ENCODE results near the gene NKX1-1.
"Not testable (repeated sequence)": the region's sequence is repeated elsewhere in the genome, so short reads cannot be mapped to it uniquely, and the experiment has no call there.

NKX1-1 gene

DNA sequence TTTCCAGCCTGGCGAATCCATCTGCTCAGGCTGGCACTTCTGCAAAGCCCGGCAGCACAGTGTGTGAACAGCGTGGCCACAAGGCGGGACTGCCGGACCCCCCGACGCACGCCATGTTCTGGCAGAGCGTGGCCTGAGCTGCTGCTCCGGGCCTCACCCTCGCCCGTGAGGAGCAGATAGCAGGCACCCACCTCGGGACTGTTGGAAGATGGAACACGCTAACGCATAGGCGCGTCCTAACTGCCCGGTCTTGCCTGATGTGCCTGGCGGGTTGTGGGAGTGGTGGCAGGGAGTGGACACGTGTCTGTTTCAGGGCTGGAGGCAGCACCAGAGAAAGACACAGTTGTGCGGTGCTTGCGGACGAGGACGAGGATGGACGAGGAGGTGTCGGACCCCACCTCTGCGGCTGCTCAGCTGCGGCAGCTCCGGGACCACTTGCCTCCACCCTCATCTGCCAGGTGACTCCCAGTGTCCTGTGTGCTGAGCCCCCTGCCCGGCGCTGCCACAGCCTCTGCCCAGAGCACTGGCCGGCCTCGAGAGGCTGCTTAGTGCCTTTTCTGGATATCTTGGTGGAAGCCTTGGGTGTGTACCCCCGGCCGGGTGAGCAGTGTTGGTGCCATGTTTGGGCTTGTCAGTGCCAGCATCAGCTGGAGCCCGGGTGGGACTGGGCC lies 31.1 kb downstream of the NKX1-1 start:
- H3K79me2 ChIP-seq (ENCODE audit: insufficient read depth, low read length): no peaks in the 10 kb centered on the region
- no peak overlapping the region for H2AFZ ChIP-seq (ENCODE audit: low read depth, low read length)
- ATAC-seq (ENCODE audit: insufficient read depth, low read depth) (no peak), DNase-seq (no peak)
- TF ChIP-seq, protein P1, sequence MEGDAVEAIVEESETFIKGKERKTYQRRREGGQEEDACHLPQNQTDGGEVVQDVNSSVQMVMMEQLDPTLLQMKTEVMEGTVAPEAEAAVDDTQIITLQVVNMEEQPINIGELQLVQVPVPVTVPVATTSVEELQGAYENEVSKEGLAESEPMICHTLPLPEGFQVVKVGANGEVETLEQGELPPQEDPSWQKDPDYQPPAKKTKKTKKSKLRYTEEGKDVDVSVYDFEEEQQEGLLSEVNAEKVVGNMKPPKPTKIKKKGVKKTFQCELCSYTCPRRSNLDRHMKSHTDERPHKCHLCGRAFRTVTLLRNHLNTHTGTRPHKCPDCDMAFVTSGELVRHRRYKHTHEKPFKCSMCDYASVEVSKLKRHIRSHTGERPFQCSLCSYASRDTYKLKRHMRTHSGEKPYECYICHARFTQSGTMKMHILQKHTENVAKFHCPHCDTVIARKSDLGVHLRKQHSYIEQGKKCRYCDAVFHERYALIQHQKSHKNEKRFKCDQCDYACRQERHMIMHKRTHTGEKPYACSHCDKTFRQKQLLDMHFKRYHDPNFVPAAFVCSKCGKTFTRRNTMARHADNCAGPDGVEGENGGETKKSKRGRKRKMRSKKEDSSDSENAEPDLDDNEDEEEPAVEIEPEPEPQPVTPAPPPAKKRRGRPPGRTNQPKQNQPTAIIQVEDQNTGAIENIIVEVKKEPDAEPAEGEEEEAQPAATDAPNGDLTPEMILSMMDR (IDR thresholded peaks at IDR 0.05; ENCODE audit: borderline replicate concordance, extremely low read depth, low read length, poor library complexity, severe bottlenecking): no peak
- no peak for TF ChIP-seq EZH2 (IDR thresholded peaks at IDR 0.05; ENCODE audit: borderline replicate concordance, low read depth, low read length, severe bottlenecking)
- H3K4me2 ChIP-seq (ENCODE audit: insufficient read depth, low read length): no peak overlapping the region
- no peak overlapping the region for H3K9ac ChIP-seq (ENCODE audit: low read depth, low read length)
- no peaks in the 10 kb centered on the region for H3K4me1 ChIP-seq (ENCODE audit: insufficient read depth, low read length)
- H3K9me3 ChIP-seq (ENCODE audit: insufficient read depth, low read length, severe bottlenecking): no peaks in the 10 kb centered on the region
- no peak overlapping the region for H3K27ac ChIP-seq (ENCODE audit: low read length)
- H3K27me3 ChIP-seq (ENCODE audit: insufficient read depth, low read length, poor library complexity): no peaks in the 10 kb centered on the region
- no peak overlapping the region for H3K4me3 ChIP-seq (ENCODE audit: low read depth in 1 of 2, low read length in 2 of 2)
- peaks cover 5% of the 10 kb centered on the region; the same call in 1 of the 2 replicates for H4K20me1 ChIP-seq (ENCODE audit: insufficient read depth, low read length)
- peaks cover 17% of the 10 kb centered on the region for H3K36me3 ChIP-seq (ENCODE audit: insufficient read depth, low read length)

DNA sequence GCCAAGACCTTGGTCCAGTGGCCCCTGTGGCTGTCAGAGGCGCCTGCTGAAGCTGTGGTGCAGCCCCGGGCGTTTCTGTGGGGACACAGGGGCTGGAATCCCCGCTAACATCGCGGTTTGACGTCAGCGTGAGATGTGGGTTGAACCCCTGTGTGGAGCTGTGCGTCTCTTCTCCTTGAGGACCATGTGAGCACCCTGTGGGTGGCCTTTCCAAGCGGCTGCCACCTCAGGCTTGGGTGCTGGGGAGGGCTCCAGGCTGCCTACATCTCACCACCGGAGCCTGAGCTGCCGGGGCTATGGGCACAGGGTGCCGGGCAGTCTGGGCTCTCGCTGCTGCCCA lies 31.6 kb downstream of the NKX1-1 start:
- H4K20me1 ChIP-seq (ENCODE audit: insufficient read depth, low read length): peaks cover 5% of the 10 kb centered on the region; the same call in 1 of the 2 replicates
- H2AFZ ChIP-seq (ENCODE audit: low read depth, low read length): no peak overlapping the region
- H3K36me3 ChIP-seq (ENCODE audit: insufficient read depth, low read length): peaks cover 17% of the 10 kb centered on the region
- no peaks in the 10 kb centered on the region for H3K4me1 ChIP-seq (ENCODE audit: insufficient read depth, low read length)
- no peaks in the 10 kb centered on the region for H3K79me2 ChIP-seq (ENCODE audit: insufficient read depth, low read length)
- H3K9me3 ChIP-seq (ENCODE audit: insufficient read depth, low read length, severe bottlenecking): no peaks in the 10 kb centered on the region
- no peak overlapping the region for H3K4me2 ChIP-seq (ENCODE audit: insufficient read depth, low read length)
- TF ChIP-seq, protein P1 (IDR thresholded peaks at IDR 0.05; ENCODE audit: borderline replicate concordance, extremely low read depth, low read length, poor library complexity, severe bottlenecking): no peak
- TF ChIP-seq EZH2 (IDR thresholded peaks at IDR 0.05; ENCODE audit: borderline replicate concordance, low read depth, low read length, severe bottlenecking): no peak
- ATAC-seq (ENCODE audit: insufficient read depth, low read depth): no peak
- no peak for DNase-seq
- no peak overlapping the region for H3K4me3 ChIP-seq (ENCODE audit: low read depth in 1 of 2, low read length in 2 of 2)
- no peaks in the 10 kb centered on the region for H3K27me3 ChIP-seq (ENCODE audit: insufficient read depth, low read length, poor library complexity)
- no peak overlapping the region for H3K27ac ChIP-seq (ENCODE audit: low read length)
- no peak overlapping the region for H3K9ac ChIP-seq (ENCODE audit: low read depth, low read length)

DNA sequence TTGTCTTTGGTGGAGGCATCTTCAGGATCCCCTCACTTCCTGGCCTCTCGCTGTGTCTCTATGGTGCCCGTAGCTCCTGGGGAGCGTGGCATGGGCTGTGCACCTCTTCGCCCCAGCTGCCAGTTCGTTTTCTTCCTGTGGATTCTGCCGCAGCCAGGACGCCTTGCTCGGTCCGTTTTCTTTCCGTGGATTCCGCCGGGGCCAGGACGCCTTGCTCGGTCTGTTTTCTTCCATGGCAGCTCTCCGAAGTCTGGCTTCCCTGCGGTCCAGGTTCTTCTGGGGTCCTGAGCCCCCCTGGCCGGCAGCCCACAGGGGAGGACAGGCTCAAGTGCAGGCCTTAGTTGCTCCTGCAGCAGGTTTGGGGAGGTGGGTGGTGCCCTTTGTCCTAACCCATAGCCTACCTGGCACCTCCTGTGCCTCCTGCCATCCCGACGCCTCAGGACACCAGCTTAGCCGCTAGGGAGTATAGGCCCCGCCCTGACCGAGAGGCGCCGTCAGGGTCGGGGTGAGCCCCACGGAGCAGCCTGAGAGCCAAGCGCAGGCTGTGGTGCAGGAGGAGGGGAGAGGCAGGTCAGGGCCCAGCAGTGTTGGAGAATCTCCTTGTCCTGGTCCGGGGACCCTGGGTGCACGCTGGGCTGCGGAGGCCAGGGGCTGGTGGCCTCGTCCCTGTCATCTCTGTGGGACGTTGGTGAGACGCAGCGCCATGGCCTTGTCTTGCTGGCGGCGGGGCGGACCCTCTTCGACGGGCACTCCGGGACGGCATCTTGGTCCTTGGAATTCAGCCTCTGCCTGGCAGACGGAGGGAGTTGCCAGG lies 32.1 kb downstream of the NKX1-1 start:
- Histone ChIP-seq H3K9ac (ENCODE audit: low read depth, low read length) (no peak overlapping the region), H4K20me1 (ENCODE audit: insufficient read depth, low read length) (peaks cover 5% of the 10 kb centered on the region; the same call in 1 of the 2 replicates), H2AFZ (ENCODE audit: low read depth, low read length) (no peak overlapping the region), H3K36me3 (ENCODE audit: insufficient read depth, low read length) (peaks cover 17% of the 10 kb centered on the region), H3K4me1 (ENCODE audit: insufficient read depth, low read length) (no peaks in the 10 kb centered on the region), H3K27me3 (ENCODE audit: insufficient read depth, low read length, poor library complexity) (no peaks in the 10 kb centered on the region), H3K27ac (ENCODE audit: low read length) (no peak overlapping the region), H3K79me2 (ENCODE audit: insufficient read depth, low read length) (no peaks in the 10 kb centered on the region), H3K9me3 (ENCODE audit: insufficient read depth, low read length, severe bottlenecking) (no peaks in the 10 kb centered on the region), H3K4me2 (ENCODE audit: insufficient read depth, low read length) (no peak overlapping the region), H3K4me3 (ENCODE audit: low read depth in 1 of 2, low read length in 2 of 2) (no peak overlapping the region)
- ATAC-seq (ENCODE audit: insufficient read depth, low read depth) (no peak), DNase-seq (no peak)
- TF ChIP-seq EZH2 (IDR thresholded peaks at IDR 0.05; ENCODE audit: borderline replicate concordance, low read depth, low read length, severe bottlenecking): no peak
- TF ChIP-seq, protein P1 (IDR thresholded peaks at IDR 0.05; ENCODE audit: borderline replicate concordance, extremely low read depth, low read length, poor library complexity, severe bottlenecking): no peak

DNA sequence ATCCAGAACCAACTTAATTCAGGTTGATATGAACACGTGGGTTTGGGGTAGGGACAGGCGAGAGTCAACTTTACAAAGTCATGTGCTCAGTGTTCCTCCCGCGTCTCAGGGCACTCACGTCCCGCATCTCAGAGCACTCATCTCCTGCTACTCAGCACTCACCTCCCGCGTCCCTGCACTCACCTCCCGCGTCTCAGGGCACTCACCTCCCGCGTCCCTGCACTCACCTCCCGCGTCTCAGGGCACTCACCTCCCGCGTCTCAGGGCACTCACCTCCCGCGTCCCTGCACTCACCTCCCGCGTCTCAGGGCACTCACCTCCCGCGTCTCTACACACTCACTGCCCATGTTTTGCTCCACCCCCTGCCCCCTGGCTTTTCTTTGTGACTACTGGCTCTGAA lies 33.7 kb downstream of the NKX1-1 start:
- not testable (repeated sequence) for H3K4me1 ChIP-seq (ENCODE audit: insufficient read depth, low read length); H3K27me3 ChIP-seq (ENCODE audit: insufficient read depth, low read length, poor library complexity); H3K27ac ChIP-seq (ENCODE audit: low read length); H3K4me2 ChIP-seq (ENCODE audit: insufficient read depth, low read length); H2AFZ ChIP-seq (ENCODE audit: low read depth, low read length); H4K20me1 ChIP-seq (ENCODE audit: insufficient read depth, low read length); H3K4me3 ChIP-seq (ENCODE audit: low read depth in 1 of 2, low read length in 2 of 2); H3K9me3 ChIP-seq (ENCODE audit: insufficient read depth, low read length, severe bottlenecking); H3K79me2 ChIP-seq (ENCODE audit: insufficient read depth, low read length); H3K9ac ChIP-seq (ENCODE audit: low read depth, low read length); ATAC-seq (ENCODE audit: insufficient read depth, low read depth); DNase-seq
- peaks cover 17% of the 10 kb centered on the region for H3K36me3 ChIP-seq (ENCODE audit: insufficient read depth, low read length)
